GM11168 (cell line): ENCODE data around the gene CCDC102A.
"Not testable (repeated sequence)": the region's sequence is repeated elsewhere in the genome, so short reads cannot be mapped to it uniquely, and the experiment has no call there.

Source experiments
- in situ Hi-C: fragments of 300-500 bp; cut with MboI; formaldehyde crosslinking; loops from one replicate; pipeline ENCODE4 v1.12.0; 2022; ENCODE audit warnings: low sequenced_read_pairs; ENCODE audit not compliant: unreplicated experiment

Gene CCDC102A

DNA sequence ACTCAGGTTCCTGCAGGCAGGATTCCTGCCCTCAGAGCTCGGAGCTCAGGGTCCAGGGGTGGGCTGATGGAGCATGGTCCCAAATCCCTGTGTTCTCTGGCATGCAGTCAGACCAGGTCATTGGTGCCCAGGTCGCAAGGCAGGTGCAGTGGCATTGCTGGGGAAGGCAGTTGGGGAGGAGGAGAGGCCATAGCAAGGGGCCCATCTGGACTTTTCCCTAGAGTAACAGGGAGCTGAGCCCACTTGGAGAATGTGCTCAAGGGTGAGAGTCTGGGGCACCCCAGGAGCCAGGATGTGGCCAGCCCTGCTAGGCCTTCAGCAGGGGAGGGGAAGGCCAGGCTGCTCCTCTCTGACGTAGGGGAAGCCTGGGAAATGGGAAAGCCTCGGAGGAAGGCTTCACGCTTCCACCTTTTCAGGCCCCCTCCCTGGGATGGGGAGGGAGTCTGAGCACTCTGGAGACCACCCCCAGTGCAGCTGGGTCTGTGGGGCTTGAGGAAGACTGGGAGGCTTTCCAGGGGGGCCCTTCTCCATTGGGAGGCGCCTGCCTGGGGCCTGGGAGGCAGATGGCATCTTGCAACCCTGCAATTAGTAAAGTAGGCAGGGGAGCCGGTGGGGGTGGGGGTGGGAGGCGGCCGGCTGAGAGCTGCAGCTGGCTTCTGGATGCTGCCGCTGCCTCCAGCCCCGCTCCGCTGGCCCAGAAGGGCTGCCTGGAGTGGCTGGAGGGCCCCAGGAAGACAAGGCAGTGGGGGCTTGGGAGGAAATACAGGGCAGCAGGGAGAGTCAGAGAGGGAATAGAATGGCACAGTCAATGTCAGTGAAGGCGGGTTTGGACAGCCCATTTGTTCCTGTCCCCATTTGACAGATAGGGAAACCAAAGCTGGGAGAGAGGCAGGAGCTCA lies 29.0 kb downstream of the CCDC102A start:
- in situ Hi-C loops, result no loop called here

DNA sequence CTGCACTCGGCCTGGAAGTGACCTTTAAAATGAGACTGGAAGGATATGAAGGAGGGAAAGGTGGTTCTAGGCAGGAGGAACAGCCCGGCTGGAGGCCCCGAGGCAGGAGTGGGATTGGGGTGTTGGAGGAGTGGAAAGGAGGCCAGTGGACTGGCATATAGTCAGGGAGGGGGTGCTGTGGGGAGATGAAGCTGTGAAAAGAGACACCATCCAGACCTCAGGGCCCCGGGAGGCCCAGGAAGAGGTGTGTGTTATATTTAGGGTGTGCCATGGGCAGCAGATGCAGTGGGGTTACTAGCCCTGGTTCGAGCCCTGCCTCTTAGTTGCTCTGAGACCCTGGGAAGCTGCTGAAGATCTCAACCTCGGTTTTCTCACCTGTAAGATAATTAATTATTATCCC lies 31.2 kb downstream of the CCDC102A start:
- in situ Hi-C loops, result no loop called here

DNA sequence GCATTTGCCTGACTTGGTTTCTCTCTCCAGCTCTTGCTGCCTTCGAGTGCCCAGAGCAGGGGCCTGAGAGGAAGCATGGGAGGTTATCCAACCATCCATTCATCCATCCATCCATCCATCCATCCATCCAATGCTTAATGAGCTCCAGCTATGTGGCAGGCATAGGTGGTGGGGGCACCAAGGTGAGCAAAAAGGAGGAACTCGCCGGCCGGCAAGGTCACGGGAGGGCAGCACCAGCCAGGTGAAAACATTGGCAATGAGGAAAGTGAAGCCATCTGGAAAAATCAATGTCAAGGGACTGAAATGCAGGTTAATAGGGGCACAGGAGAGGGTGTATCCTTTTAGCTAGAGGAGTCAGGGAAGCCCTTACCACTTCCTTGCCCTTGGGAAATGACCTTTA lies 31.9 kb downstream of the CCDC102A start:
- in situ Hi-C loops, result no loop called here

DNA sequence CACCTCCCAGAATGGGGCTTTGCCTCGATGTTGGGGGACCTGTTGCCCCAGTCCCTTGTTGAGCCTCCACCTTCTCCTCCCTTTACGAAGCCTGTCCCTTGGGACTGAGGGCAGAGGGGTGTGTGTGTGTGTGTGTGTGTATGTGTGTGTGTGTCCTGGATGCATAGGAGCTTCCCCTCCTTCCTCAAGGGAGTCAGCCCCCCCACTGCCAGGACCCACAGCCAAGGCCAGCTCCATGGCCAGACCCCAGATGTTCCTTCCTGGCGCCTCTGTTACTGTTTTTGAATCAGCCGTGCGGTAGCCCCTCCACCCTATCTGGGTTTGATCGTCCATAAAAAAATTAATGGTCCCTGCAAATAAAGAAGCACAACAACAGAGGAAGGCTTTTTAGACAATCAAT lies 32.4 kb downstream of the CCDC102A start:
- in situ Hi-C loops, result no loop called here

DNA sequence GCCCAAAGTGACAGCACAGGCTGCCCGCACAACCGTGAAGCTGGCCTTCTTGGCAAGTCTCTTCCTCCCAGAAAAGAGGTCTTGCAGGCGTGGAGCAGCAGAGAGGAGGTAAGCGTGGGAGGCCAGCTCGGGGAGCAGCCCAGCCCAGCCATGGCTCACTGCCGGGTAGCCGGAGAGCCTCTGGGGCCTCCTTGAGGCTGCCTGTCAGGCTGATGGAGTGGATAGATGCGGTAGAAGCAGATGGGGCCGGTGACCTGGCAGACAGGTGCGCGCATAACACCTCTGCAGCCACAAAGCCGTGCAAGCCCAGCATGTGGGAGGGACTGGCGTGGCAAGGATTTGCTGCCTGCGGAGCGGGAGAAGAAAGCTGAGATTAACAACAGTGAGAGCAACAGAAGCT lies 33.0 kb downstream of the CCDC102A start:
- in situ Hi-C loops, result no loop called here

DNA sequence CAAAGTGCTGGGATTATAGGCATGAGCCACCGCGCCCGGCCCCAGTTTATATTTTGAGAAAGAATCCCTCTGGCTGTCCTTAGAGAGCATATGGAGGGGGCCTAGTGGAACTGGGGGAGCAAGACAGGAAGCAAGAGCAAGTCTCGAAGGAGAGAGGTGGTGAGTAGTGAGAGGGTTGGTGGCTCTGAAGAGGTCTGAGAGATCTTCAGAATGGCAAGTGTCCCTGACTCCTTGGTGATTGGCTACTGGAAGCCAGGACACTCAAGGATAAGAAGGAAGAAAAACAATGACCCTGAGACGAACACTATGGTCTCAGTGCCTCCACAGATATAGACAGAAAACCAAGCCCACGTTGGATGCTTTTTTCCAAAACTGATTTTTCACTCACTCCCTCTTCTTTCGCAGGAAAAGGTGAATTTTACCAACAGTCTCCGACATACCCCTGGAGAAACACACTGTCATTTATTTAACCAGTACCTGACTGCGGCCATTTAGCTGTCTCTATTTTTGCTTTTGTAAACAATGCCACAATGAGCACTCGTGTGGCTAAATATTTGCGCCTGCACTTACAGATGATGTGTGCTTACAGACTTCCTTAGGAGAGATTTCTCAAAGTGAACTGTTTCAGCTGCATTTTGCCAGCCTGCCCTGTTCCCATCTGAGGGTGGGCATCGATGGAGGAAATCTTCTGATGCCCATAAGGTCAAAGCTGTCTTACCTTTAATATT lies 34.2 kb downstream of the CCDC102A start:
- in situ Hi-C loops, result no loop called here

DNA sequence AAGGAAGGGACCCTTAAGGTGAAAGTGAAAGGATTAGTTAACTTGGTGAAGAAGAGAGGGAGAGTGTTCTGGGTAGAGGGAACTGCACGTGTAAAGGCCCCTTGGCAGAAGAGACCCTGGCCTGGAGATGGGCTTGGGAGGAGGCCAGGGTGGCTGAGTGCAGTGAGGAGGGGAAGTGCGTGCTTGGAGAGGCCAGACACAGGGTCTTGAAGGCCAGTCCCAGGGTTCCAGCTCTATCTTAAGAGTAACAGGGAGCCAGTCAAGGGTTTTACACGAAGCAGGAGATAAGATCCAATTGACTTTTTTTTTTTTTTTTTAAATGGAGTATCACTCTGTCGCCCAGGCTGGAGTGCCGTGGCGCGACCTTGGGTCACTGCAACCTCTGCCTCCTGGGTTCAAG lies 34.9 kb downstream of the CCDC102A start:
- in situ Hi-C loops, result no loop called here

DNA sequence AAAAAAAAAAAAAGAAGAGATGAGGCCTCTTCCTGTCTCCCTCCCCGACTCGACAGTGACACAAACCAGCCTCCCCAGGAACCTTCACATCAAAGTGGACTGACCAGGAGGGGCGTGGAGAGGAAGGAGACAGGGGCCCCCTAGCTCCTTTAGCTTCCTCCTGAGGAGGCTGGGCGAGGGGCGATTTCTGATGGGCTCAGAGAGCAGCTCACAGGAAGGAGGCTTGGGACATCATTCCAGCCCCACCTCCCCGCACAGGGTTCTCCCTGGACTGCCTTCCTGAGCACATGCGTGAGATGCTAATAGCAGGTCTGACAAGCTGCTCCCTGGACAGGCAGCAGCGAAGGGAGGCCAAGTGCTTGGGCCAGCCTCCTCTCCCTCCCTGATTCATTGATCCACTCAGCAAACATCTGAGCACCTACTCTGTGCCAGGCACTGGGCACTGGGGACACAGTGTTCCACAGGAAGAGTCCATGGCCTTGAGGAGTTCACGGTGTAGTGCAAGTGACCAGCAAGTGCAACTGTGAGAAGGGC lies 35.7 kb downstream of the CCDC102A start:
- in situ Hi-C loops, result no loop called here

DNA sequence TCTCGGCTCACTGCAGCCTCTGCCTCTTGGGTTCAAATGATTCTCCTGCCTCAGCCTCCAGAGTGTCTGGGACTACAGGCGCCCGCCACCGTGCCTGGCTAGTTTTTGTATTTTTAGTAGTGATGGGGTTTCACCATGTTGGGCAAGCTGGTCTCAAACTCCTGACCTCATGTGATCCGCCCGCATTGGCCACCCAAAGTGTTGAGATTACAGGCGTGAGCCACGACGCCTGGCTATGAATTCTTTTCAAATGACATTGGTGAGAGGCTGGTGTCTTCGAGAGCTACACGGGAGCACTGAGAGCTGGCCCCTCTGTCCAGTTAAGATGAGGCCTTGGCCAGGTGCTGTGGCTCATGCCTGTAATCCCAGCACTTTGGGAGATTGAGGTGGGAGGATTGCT lies 36.4 kb downstream of the CCDC102A start:
- in situ Hi-C loops, result not testable (repeated sequence)

DNA sequence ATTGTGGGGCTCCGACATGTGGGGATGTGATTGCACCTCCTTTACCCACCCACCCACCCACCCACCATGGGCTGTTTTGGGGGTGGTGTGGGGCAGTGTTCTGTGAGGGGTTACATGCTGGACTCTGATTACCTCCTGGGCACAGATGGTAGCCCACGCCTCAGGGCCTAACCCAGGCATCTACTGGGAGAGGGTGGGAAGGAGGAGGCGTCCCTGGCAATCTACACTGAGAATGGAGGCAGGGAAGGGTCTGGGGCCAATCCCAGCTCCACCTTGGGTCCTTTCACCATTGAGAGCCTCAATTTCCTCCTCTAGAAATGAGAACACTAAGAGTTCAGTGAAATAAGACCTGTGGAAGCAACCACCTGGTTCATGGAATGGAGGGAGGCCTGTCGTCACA lies 38.3 kb downstream of the CCDC102A start:
- in situ Hi-C loops, result no loop called here

DNA sequence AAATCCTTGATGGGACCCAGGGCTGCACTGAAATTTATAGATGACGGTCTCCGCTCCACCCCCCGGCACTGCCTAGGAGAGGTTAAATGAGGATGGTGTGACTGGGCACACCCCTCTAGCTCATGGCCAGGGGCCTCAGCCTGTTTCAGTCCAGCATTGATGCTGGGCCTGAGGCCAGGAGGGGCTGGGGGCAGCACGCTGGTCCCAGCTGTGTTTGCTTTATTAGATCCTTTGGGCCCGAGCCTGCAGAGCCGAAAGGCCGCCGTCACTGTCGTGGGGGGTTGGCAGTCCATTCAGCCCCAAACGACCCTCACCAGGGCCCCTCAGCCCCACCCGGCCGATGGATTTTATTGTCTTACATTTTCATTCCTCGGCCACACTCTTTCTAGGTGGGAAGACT lies 39.2 kb downstream of the CCDC102A start:
- in situ Hi-C loops, result no loop called here

DNA sequence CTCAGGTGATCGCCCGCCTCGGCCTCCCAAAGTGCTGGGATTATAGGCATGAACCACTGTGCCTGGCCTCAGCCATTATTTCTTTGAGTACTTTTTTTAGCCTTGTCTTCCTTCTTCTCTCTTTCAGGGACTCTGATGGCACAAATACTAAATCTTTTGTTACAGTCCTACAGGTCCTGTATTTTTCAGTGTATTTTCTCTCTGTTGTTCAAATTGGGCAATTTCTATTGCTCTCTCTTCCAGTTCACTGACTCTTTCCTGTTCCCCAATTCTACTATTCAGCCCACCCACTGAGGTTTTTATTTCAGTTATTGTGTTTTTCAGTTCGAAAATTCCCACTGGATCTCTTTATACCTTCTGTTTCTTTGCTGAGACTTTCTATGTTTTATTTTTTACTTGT lies 42.6 kb downstream of the CCDC102A start:
- in situ Hi-C loops, result no loop called here

DNA sequence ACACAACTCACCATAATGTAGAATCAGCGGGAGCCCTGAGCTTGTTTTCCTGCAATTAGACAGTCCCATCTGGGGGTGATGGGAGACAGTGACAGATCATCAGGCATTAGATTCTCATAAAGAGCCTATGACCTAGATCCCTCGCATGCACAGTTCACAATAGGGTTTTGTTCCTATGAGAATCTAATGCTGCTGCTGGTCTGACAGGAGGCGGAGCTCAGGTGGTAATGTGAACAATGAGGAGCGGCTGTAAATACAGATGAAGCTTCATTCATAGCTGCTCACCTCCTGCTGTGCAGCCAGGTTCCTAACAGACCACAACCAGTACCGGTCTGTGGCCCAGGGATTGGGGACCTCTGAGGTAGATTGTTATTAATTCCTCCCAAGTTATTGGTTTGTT lies 47.1 kb downstream of the CCDC102A start:
- in situ Hi-C loops, result loop anchor here (5.0 kb wide), 1 partner anchor 38 kb away; no protein-coding TSS in a partner anchor

DNA sequence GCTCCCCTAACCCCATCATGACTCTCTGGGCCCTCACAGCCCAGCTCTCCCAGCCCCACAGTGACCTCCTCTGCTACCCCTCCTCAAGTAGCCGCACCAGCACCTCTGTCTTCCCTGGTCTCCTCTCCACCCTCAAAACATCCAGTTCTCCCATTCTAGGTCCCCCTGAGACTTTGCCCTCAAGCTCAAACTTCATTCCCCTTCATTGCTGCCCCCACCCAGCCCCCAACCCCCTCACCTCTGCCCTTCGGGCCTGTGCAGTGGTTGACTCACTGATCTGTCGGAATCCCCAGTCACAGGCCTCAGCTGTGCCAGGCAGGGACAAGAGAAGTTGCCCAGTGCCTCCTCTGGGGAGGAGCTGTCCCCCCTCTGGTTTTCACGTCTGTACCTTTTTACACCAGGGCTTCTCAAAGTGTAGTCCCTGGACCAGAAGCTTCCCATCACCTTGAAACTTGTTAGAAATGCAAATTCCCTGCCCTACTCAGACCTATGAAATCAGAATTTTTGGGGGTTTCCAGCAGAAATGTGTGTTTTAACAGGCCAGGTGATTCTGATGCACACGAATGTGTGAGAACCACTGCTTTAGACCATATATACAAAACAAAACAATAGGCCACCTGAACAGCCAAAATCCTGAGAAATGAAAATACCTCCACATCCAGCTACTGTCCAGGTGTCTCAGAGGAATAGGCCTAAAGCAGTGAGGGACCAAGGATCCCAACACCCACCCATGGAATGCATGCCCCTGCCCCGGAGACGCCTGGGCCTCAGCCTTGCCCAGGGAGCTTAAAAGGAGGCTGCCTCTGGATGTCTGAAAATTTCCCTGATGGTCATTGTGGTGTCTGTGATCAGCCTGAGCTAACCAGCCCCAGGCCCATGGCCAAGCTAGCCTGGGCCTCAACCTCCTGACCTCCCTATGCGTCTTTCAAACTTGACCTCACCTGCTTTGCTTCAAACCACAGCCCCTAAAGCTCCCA lies 49.2 kb downstream of the CCDC102A start:
- in situ Hi-C loops, result loop anchor here (5.0 kb wide), 1 partner anchor 40 kb away; no protein-coding TSS in a partner anchor

DNA sequence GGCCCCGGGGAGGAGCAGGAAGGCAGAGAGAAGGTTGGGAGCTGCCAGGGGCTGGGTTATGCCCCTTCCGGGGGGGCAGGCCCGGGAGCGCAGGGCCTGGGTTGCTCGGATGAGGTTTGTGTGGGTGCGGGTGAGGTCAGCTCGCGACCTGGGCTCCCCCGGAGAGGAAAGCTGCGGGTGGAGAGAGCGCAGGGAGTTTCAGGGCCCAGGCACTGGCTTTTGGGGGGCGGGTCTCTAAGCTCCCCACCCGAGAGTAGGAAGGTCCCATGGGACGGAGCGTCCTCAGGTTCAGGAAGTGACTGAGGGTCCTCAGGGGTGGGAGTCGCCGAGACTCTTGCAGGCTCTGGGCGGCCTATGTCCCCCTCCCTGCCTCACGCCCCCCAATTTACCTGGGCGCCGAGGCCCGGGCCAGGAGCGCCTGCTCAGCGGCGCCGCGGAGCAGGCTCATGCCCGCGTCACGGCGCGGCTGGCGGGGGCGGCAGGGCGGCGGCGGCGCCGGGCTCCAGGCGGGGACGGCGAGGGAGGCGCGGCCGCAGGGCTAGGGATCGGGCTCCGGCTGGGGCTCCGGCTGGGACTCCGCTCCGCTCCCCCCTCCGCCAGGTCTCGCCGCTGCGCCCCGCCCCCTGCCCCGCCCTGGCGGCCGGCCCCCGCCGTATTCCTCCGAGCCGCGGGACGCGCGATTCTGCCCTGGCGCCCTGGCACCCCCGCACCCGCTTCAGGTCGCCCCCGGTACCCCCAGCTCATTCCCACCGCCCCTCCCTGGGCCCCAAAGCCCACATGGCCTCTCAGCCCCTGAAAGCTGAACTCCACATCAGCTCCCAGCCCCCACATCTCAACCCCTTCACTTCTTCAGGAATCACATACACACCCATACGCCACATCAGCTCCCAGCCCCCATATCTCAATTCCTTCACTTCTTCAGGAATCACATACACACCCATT lies 50.2 kb downstream of the CCDC102A start, which contains the start of gene DOK4:
DOK4 (minus strand) TSS at position 578 of the 942 bp plus-strand sequence. CDS start 6,986 bp downstream, outside the sequence.
- in situ Hi-C loops, result loop anchor here (5.0 kb wide), 1 partner anchor 41 kb away; no protein-coding TSS in a partner anchor

DNA sequence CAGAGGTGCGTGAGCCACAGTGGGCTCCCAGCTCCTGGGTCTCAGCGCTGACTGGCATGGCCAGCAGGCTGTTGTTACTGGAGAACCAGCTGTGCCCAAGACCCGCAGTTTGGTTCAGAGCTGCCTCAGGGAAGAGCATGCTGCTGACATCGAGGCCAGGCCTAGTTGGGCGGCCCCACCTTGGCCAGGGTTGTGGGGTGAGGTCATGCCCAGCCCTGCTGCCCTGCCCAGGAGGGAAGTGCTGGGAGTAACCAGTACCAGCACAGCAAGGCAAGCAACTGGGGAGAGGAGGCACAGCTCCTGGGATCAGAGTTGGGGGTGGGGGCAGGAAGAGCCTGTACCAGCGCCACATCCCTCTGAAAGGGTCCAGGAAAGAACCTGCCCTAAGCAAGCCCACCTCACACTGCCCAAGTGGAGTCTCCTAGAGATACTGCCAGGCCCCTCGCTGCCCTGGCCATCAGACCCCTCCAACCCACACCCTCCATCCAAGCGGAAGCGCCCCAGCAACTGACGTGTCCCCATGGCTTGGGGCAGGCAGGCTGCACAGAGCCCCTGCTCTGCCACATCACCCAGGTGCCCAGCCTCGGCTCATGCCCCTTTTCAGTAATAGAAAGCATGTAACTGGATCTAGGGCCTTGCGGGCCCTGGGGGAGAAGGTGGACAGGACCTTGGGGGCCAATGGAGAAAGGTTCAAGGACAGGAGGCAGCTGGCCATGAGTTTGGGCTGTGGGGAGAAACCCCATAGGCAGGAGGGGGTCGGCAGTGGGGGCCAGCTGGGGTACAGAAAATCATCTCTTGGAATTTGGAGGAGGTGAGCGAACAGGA lies 51.1 kb downstream of the CCDC102A start:
- in situ Hi-C loops, result loop anchor here (5.0 kb wide), 1 partner anchor 42 kb away; no protein-coding TSS in a partner anchor

DNA sequence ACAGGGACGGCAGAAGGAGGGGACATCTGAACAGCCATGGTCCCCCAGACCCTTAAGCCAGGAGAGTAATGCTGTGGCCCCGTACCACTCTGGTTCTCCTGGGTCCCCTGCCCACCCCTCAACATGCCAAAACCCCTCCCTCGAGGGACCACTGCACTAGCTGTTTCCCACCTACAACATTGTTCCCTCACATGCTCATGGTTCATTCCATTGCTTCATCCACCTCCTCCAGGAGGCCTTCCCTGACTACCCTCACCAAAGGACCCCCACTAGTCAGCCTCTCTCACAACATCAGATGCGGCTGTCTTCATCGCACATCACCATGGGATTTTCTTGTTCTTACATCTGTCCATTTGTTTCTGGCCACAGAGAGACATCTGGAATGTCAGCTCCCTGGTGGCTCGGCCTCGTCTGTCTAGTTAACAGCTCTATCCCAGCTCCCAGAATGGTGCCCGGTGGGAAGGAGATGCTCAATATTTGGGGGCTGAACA lies 51.8 kb downstream of the CCDC102A start:
- in situ Hi-C loops, result loop anchor here (5.0 kb wide), 1 partner anchor 43 kb away; no protein-coding TSS in a partner anchor
